Effector CD8-positive, alpha-beta T cell (primary cell): ENCODE data around the gene NELL1.

Source experiments
- DNase-seq: peaks from one replicate; lab custom pipeline; 2025; lab: John Stamatoyannopoulos, UW

NELL1 gene

DNA sequence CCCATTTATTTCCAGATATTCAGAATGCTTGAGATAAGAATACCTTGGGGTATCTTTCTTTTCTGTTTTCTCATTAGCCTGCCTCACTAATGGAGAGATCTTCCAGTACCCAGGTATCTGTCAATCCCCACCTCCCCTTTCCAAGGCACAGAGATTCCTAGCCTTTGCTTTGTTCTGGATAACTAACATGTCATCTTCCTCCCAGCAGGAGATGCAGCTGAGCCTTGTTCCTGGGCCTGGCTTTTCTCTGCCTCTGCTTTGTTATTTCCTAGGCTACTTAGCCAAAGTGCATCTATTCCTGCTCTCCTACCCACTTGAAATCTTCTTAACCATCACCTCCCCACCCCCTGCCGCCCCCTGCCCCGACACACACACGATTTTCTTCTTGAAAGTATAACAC, 297.1 kb downstream of the NELL1 start:
- no peak for DNase-seq

DNA sequence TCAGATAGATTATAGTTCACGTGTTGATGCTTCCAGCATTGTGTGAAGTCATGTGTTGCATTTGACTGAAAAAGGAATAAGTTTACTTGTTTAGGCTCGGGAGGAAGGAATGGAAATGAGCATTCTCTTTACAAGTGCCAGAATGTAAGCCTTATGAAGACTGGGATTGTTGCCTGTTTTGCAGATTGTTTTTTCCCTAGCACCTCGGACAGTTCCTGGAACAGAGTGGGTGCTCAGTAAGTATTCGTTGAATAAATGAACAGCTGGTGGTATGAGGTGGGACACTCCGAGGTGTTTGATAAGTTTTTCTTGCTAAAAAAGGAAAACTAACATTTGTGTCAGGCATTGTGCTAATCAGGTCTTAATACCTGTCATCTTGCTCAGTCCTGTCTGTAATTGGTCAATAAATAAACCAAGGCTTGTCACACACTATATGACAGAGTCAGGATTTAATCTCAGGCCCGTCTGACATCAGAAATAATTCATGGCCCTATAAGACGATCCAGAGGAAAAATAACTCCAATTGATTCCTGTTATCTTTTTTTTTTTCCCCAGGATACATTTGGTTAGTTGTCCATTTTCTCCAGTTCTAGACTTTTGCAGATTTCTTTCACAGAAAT, 304.7 kb downstream of the NELL1 start:
- DNase-seq, result no peak

DNA sequence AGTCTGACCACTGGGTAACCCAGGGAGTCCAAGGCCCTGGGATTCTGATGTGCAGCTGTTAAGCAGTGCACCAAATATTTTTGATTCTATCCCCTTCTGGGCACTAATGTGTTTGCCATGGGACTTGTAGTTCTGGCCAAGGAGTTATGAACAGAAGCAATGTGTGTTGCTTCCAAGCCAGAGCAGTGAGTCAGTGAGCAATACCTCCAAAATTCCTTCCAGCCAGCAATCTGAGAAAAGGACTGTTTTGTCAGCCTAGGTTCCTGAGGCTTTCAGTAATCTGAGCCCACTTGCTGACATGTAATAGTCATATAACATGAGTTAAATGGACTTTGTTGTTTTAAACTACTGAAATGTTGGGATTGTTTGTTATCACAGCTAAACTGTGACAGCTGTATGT, 311.4 kb downstream of the NELL1 start:
- DNase-seq, result no peak

DNA sequence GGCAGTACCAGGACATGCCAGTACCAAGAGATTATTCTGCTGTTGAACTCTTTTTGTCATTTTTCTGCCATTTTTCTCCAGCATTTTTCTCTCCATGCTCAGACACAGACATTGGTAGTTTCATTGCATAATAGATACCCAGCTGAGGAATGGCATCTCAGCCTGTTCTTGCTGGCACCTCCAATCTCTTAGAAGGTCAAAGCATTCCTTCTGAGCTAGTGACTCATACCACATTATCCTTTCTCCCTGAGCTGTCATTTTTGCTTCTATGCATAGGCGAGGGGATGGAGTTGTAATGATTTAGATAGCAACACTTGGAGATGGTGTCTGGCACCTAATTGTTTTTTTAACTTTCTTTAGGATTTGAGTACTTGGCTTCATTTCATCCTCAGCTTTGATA, 321.1 kb downstream of the NELL1 start:
- no peak for DNase-seq

DNA sequence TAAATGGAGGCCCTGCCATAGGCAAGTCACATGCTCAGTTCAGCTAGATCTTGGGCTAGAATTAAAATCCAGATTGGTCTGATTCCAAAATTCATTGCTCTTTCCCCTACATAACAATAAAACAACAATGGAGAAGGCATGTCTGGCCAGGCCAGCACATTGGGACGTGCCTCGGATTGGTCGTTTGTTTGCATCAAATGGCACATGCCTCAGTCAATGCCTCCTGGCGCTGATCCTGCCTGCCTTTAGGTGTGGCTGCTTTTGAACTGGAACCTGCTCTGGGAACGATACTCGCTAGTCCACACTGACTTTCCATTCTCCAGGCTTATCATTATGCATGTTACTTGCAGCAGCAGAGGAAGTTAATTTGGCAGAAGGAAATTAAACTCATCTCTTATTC, 322.1 kb downstream of the NELL1 start:
- no peak for DNase-seq

DNA sequence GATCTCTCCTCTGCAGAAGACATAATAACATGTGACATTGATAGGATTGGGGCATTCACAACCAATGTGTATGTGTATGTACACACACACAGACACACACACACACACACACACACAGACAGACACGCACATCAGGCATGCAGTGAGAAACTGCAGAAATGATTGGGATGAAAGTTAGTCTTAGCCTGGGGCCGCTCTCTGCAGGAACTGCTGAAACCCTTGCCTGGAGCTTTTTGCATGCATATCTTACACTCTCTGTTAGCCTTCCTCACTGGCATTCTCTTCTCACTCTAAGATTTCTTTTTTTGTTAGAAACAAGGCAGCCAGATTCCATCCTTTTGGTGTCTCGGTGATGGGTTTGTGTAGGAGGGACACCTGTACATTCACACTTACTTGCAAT, 337.9 kb downstream of the NELL1 start:
- no peak for DNase-seq

DNA sequence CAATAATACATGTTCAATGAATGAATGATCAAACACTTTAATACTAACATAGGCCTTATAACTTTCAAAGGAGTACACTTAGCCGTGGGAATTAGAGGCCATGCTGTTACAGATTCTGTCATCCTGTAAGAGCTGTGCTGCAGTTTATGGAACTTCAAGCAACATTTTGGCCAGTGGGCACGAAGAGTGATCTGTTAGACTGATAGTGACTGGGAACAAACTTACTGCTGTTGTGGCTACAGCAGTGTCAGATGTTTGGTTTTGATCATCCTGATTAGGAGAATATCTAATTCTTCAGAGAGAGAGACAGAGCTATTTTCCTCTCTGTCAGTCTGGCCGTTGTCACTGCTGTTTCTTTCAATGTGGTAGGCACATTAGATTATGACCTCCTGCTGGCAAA, 348.9 kb downstream of the NELL1 start:
- no peak for DNase-seq

DNA sequence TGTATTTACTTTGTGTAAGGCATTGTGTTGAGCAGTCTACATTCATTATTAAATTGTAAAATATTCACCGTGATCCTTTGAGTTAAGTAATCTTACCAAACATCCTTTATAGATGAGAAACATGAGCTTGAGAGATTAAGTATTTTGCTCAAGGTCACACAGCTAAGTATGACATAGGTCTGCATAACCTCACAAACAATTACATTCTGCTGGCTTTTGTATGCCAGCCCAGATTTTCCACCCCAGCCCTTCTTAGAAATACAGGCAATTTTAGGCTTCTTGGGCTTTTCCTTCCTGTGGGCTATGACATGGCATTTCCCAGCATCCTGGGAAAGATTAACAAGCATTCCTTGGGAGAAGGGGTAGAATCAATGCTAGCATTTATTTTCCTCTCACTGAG, 357.3 kb downstream of the NELL1 start:
- DNase-seq, result no peak

DNA sequence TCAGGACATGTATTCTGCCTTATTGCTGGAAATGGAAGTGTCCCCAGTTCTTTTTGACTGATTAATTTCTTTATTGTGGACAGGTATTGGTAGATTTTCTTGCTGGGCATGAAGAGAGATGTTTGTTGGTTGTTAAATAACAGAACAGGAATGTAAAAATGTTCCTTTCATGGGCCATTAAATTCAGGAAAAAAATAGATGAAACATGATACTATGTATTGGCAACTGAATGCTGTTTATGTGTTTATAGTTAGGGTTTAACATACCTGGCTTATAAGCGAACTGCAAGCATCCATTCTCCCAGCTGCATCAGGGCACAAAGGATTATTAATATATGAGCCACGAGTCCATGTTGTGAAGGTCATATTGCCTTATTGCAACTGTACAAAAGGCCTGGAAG, 368.5 kb downstream of the NELL1 start:
- no peak for DNase-seq

DNA sequence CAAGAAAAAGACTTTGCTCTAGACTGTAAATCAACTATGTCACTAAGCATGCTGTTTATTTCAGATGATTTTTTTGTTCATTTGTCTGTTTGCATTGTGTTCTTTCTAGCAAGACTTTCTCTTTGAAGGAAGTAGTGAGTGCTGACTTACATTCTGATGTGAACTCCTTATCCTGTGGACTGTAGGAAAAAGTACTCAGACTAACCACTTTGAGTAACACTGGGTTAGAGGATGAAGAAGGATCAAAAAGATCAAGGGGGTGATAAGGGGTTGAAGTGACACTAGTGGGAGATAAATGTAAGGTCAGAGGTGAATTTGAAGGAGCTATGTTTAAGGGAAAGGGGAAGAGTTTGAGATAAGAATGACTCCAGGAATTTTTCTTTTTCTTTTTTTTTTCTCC, 369.4 kb downstream of the NELL1 start:
- DNase-seq, result no peak

DNA sequence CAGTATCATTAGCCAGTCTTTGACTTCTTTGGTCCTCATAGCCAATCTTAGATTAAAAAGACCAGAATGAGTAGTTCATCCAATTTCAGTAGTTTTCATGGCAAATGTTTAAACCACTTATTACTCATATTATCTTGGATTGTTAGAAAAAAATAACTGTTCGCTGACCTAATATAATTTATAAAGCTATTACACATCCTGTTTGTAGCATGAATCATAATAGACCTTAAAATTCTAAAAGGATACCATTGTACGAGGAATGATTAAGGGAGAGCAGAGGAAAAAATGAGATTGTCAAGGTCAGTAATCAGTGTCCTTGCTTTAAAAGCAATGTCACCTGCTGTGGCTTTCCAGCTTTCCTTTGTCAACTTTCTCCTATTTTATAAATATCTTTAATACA, 371.2 kb downstream of the NELL1 start:
- no peak for DNase-seq

DNA sequence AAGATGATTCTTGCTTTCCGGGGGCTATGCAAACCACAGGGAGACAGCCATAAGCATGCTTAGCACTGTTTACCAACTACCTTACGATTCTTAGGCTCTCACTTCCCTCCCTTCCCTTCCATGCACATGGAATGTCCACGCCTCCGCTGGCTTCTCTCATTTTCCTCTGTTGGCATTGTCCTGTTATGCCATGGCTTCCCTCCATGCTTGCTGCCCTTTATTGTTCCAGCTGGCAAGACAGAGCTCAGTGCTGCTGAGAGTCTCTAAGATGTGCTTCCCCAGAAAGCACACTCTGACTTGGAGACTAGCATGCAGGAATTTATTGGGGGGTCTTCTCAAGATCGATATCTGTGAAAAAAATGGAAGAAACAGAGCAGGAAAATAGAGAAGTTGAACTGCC, 379.2 kb downstream of the NELL1 start:
- no peak for DNase-seq

DNA sequence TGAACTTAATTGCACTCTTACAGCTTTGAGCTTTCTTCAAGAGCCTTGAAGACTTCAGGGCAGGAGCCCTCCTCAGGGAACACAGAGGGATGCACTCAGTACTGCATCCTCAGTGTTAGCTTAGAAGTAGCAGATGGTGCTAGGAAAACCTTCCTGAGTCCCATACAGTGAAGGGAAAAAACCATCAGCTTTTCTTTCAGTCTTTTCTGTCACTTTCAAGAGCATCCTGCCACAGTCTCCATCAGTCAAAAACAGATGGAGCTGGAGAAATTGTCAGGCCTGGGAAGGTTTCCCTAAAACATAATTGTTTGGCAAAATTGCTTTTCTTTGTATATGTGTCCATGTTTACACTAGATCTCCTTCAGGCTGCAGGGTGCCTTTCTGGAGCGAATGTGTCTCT, 384.1 kb downstream of the NELL1 start:
- no peak for DNase-seq

DNA sequence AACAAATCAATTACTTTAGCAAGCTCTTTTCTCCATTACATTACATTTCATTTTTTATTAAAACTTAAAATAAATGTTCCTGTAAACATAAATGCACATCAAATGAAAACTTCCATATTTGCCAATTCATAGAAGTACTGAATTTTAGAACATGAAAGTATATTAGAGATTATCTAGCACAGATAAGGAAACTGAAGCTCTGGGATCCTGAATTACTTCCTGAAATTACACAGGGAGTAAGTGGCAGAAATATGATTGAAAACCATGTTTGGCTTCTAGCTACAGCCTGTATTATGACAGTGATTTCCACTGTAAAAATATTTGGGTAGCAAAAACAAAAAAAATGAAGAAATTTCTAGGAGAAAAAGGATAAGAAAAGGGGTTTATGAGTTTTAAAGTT, 387.3 kb downstream of the NELL1 start:
- no peak for DNase-seq

DNA sequence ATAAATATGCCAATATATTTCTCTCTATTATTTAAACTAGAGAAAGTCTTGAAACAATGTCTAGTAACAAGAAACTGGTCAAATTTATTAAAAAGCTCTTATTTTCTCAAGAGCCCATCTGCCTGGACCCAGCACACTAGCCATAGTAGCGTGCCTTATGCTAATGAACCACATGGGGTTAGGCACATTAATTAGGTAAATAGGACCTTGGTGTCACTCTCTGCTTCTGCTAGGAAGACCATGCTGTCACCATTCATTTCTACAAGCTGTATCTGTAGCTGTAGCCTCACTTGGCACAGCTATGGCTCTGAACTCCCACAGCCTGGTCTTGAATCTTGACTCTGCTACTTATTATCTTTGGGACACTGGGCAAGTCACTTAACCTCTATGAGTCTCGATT, 390.5 kb downstream of the NELL1 start:
- no peak for DNase-seq

DNA sequence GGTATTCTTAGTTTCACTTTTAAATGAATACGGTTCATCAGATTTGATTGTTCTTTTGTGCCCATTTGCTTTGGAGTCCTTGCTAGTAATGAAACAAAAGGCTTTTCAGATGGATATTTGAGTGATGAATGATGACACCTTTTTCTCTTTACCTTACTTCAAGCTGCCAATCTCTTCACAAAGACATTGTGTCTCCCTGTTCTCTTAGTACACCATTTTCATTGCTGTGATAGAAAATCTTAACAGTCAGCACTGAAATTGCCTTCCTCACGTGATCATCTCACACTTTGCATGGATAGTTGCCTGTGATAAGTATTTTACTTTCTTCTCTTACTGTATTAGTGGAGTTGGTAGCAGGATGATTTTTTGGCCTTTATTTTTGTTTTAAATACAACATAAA, 396.6 kb downstream of the NELL1 start:
- no peak for DNase-seq

DNA sequence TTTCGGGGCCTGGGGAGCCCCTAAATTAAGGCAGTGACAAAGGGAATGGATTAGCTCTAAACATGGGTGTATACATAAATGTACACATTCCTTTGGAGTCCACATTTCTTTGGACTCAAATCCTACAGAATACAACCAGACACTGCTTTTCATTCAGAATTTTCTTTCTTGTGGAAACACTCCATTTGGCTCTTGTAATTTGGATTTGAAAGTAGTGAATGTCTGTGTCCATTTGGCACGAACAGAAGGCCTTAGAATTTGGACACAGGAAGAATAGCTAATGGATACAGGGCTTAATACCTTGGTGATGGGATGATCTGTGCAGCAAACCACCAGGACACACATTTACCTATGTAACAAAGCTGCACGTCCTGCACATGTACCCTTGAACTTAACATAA, 399.5 kb downstream of the NELL1 start:
- DNase-seq, result no peak

DNA sequence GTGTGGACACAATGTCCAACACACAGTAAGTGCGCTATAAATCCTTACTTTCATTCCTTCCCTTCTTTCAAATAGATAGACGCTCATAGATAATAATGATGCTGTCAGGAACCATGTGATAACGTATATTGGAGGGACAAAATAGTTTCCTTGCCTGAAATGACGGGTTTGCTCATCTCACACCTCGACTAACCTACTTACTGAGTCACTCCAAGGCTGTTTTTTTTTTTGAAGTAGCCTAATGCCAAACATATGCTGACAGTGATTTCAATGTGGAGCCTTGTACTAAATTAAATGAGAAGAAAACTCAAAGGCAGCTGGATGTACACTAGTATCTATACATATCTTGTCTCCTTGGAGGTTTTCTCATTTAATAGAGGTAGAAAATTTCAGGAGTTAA, 400.5 kb downstream of the NELL1 start:
- DNase-seq, result no peak

DNA sequence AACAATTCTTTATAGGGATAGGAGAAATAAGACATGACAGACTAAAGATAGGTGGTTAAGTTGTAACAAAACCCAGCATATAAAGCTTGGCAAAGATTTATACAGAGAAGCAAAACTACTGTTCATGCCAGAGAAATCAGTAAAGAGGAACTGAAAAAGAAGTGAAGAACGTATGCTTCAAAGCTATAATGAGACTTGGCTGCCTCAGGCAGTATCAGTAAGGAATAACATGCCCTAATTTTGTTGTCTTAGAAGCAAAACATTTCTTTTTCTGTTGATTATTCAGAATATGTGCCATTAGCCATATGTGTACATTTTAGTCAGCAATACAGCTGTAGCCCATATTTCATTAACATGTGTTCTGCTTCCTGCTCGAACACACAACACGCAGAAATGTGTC, 403.2 kb downstream of the NELL1 start:
- no peak for DNase-seq

DNA sequence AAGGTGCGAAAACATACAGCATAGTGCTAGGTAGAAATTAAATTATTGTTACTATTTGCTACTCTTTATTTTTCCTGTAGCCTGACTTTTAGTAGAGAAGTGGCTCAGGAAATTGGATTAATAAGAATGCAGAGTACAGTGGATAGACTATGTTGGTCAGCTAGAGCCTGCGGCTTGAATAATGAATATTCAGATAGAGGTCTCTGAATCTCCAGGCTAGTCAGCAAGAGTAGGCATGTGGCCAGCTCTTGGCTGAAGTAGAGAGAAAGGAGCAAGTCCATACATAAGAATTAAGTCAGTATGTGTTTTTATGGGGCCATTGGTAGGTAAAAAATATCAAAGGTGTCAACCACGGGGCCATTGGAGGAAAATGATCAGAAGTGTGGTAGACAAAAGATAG, 413.5 kb downstream of the NELL1 start:
- no peak for DNase-seq

DNA sequence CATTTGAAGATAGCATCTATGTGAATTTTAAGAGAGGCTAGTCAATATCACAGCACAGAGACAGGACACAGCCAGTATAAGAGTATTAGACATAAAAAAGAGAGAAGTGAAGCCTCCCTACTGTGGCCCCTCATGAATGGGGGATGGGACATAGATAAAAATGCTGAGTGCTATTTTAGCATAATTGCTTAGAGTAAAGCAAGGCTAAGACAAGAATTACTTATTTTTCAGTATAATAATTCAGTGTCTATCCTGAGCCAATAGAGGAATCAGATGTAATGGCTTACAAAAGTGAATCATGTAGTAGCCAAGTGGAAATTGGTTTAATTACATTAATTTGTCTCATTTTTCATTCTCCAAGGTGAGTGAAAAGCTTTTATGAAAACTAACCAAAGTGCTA, 419.5 kb downstream of the NELL1 start:
- DNase-seq, result no peak

DNA sequence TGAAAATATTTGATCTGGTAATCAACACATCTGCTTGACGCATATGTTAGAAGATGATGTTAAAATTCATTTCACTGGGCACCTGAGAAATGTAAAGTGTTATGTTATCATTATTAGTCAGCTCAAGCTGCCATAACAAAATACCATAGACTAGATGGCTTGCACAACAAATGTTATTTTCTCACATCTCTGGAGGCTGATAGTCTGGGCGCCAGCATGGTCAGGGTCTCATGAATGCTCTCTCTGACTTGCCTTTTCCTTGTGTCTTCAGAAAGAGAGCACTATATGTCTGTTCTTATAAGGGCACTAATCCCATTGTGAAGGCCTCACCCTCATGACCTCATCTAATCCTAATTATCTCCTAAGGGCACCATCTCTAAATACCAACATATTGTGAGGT, 435.3 kb downstream of the NELL1 start:
- no peak for DNase-seq

DNA sequence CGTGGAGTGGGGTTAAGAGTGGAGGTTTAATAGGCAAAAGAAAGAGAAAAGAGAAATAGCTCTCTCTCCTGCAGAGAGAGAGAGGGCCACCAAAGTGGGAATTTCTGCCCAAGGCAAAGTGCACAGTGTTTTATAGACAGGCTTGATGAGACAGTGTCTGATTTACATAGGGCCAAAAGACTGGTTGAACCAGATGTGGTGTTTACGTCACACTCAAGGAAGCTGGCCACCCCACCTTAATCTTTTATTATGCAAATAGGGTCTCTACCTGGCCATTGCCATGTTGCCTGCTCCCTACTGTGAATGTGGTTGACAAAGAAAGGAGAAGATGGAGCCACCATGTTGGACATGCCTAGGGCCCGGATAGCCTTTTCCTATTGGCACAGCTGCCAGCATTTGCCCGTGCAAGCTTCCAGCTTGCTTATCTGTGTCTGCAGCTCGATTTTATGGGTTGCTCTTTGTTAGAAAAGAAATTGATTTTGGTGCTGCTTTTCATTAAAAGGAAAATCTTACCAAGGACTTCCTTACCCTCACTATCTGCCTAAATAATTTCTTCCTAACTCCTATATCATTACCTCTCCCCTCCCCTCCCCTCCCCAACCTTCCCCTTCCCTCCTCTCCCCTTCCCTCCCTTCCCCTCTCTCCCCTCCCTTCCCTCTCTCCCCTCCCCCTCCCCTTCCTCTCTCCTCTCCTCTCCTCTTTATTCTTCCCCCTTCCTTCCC, 436.0 kb downstream of the NELL1 start:
- no peak for DNase-seq

DNA sequence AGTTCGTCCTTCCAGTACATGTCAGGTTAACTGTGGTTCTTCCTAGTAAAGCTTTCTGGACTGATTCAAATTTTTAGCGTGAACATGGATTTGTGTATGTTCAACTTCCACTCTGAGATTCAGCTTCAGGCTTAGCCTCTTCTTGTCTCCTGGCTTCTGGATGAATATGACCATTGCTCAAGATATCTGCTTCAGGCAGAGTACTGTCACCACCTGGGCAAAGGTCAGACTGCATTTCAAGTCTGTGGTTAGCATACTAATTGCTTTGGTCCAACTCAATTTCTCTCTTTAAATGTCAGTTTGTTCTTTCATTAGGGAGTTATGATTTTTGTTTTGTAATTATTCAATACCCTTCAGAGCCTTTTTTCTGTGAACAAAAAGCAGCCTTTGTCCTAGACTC, 440.0 kb downstream of the NELL1 start:
- no peak for DNase-seq
